Measurements from ENCODE around the gene GAL3ST3.
A peak's percentile ranks its signal among the peaks of the same experiment; 100 is the strongest.
"Not testable (repeated sequence)": the region's sequence is repeated elsewhere in the genome, so short reads cannot be mapped to it uniquely, and the experiment has no call there.

Gene GAL3ST3

GRCh38 chr11:66042996-66043906, 5.7 kb downstream of the GAL3ST3 start:
- DNase-seq = no peak

- DNase-seq = no peak
Observed at GRCh38 chr11:66042227-66042995, 6.5 kb downstream of the GAL3ST3 start.

- no peak for DNase-seq
Observed at GRCh38 chr11:66039765-66040164, 9.2 kb downstream of the GAL3ST3 start.

- no peak for DNase-seq
Observed at GRCh38 chr11:66037327-66037726, 11.6 kb downstream of the GAL3ST3 start.

GRCh38 chr11:66036334-66036710, 12.6 kb downstream of the GAL3ST3 start:
- no peak for DNase-seq

- DNase-seq = no peak
Observed at GRCh38 chr11:66035653-66036333, 13.2 kb downstream of the GAL3ST3 start.

GRCh38 chr11:66032957-66033735, 15.8 kb downstream of the GAL3ST3 start:
- DNase-seq = no peak

GRCh38 chr11:66026017-66026529, 22.9 kb downstream of the GAL3ST3 start, which contains the start of gene CATSPER1:
TSS of gene CATSPER1 (minus strand) at chr11:66026479. CDS start at chr11:66026379, 100 bp downstream.
- DNase-seq = no peak

GRCh38 chr11:66023186-66023440, 25.8 kb downstream of the GAL3ST3 start:
- not testable (repeated sequence) for DNase-seq

GRCh38 chr11:66022401-66023185, 26.4 kb downstream of the GAL3ST3 start:
- peak; percentile 80 for DNase-seq

GRCh38 chr11:66020618-66021357, 28.2 kb downstream of the GAL3ST3 start:
- peak; percentile 63 for DNase-seq

- DNase-seq = no peak
Observed at GRCh38 chr11:66020212-66020611, 28.7 kb downstream of the GAL3ST3 start.

- no peak for DNase-seq
Observed at GRCh38 chr11:66017321-66017720, 31.6 kb downstream of the GAL3ST3 start.

- no peak for DNase-seq
Observed at GRCh38 chr11:66016793-66017177, 32.2 kb downstream of the GAL3ST3 start.

GRCh38 chr11:66015936-66016792, 32.8 kb downstream of the GAL3ST3 start:
- no peak for DNase-seq

GRCh38 chr11:66015454-66015881, 33.5 kb downstream of the GAL3ST3 start:
- no peak for DNase-seq

- no peak for DNase-seq
Observed at GRCh38 chr11:66014804-66015453, 34.0 kb downstream of the GAL3ST3 start.

GRCh38 chr11:66013762-66014100, 35.2 kb downstream of the GAL3ST3 start:
- no peak for DNase-seq
